Mammary epithelial cell (primary cell): ENCODE results near the gene HEPACAM.

ENCODE experiments used
- EZH2 ChIP-seq: IDR thresholded peaks from 2 replicates; pipeline ENCODE4 v1.6.1; 2012; ENCODE audit warnings: low read length, inconsistent platforms, borderline replicate concordance
- TF ChIP-seq, protein P1 (sequence below), 2 donors: IDR thresholded peaks in 1 of 2; conservative IDR thresholded peaks in 1 of 2; 2 replicates each; pipeline ENCODE4 v1.5.1; 2011 to 2012; ENCODE audit warnings: inconsistent platforms in 2 of 2, low read length in 2 of 2, mild to moderate bottlenecking in 2 of 2, control low read depth in 1 of 2, low read depth in 1 of 2; ENCODE audit not compliant: insufficient read depth in 1 of 2; ENCODE audit errors: extremely low read depth in 1 of 2

DNA sequence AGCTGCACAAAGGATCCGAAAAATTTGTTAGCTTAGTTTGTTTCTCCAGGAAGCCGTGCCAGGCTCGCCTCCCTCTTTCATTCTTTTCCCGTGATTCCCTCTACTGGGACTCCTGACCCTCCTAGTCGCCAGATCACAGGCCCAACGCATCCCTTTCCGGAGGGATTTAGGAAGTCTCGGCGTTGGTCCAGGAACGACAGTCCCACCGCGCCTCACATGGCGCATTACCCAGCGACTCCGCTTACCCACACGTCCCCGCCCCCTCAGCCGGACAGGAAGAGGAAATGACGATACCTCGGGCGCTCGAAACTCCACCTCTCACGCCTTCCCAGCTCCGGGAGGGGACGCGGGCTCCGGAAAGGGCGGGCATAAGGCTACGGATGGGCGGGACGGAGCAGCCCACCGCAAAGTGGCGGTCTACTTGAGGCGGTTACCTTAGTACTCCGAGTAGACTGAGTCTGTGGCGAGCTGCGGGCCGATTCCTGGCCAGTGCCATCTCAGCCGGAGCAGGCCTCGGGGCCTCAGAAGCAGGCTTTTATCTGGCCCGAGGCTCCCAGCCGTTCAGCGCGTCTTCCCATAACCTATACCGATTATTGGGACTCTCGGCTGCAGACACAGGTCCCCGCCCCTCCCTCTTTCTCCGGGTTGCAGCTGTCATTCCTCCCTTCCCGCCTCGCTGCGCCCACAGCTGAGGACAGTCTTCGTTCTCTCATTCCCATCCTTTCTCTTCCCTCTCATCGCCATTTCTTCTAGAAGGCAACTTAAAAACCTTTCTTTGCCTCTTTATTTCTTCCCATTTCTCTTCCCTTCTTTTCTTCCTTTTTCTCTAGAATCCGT lies 18.1 kb upstream of the HEPACAM start, which contains the start of gene CCDC15:
- TF ChIP-seq, protein P1, sequence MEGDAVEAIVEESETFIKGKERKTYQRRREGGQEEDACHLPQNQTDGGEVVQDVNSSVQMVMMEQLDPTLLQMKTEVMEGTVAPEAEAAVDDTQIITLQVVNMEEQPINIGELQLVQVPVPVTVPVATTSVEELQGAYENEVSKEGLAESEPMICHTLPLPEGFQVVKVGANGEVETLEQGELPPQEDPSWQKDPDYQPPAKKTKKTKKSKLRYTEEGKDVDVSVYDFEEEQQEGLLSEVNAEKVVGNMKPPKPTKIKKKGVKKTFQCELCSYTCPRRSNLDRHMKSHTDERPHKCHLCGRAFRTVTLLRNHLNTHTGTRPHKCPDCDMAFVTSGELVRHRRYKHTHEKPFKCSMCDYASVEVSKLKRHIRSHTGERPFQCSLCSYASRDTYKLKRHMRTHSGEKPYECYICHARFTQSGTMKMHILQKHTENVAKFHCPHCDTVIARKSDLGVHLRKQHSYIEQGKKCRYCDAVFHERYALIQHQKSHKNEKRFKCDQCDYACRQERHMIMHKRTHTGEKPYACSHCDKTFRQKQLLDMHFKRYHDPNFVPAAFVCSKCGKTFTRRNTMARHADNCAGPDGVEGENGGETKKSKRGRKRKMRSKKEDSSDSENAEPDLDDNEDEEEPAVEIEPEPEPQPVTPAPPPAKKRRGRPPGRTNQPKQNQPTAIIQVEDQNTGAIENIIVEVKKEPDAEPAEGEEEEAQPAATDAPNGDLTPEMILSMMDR (conservative IDR thresholded peaks at IDR 0.05 in 1 of 2, IDR thresholded peaks at IDR 0.05 in 1 of 2; ENCODE audit: extremely low read depth in 1 of 2, insufficient read depth in 1 of 2, low read depth in 1 of 2, low read length in 2 of 2): no peak
- no peak for TF ChIP-seq EZH2
